C4-2B (cell line): ENCODE measurements around the gene IZUMO4.
"Not testable (repeated sequence)": the region's sequence is repeated elsewhere in the genome, so short reads cannot be mapped to it uniquely, and the experiment has no call there.

Experiments used
- H3K27ac ChIP-seq: fragments of 450-650 bp; 2 replicates; pipeline ENCODE4 v1.5.1; 2017
- CTCF ChIP-seq: fragments of 450-650 bp; conservative IDR thresholded peaks from 2 replicates; pipeline ENCODE4 v1.5.1; 2017; ENCODE audit warnings: mild to moderate bottlenecking
- ZFX ChIP-seq: fragments of 450-650 bp; IDR thresholded peaks from 2 replicates; pipeline ENCODE4 v1.6.1; 2017

IZUMO4 gene

GRCh38 chr19:2127758-2128157 lies 31.0 kb downstream of the IZUMO4 start:
- H3K27ac ChIP-seq = no peak overlapping the region
- TF ChIP-seq ZFX (no peak), CTCF (no peak)

GRCh38 chr19:2128252-2128651 lies 31.5 kb downstream of the IZUMO4 start:
- not testable (repeated sequence) for H3K27ac ChIP-seq

GRCh38 chr19:2129022-2129421 lies 32.3 kb downstream of the IZUMO4 start:
- no peak overlapping the region for H3K27ac ChIP-seq
- TF ChIP-seq ZFX (no peak), CTCF (no peak)

- no peak overlapping the region for H3K27ac ChIP-seq
- no peak for TF ChIP-seq CTCF
- no peak for TF ChIP-seq ZFX
Observed at GRCh38 chr19:2129486-2129885, 32.8 kb downstream of the IZUMO4 start.

- no peak overlapping the region for H3K27ac ChIP-seq
- TF ChIP-seq ZFX (no peak), CTCF (no peak)
Observed at GRCh38 chr19:2129892-2130770, 33.4 kb downstream of the IZUMO4 start.

- H3K27ac ChIP-seq = not testable (repeated sequence)
Observed at GRCh38 chr19:2131012-2131975, 34.6 kb downstream of the IZUMO4 start.

GRCh38 chr19:2132191-2132590 lies 35.5 kb downstream of the IZUMO4 start:
- H3K27ac ChIP-seq = no peak overlapping the region
- TF ChIP-seq ZFX = no peak
- TF ChIP-seq CTCF = no peak
